Spleen (tissue), 13 donors: Measurements from ENCODE around the gene RNASE11. TPM values are rescaled to one million over a fixed set of nuclear protein-coding genes. Genes with fewer than 3 reads are reported as not detected.

Experiments used
- DNase-seq: peaks from one replicate; pipeline ENCODE4 v3.0.0-alpha.2; 2020
- H3K27ac ChIP-seq, 8 donors: fragments of 200-600 bp; sonication (generic) in 7 of 8; 1 replicate in 4 of 8; 2 replicates in 4 of 8; pipeline versions ENCODE4 v1.5.0 to v1.8.0; 2016 to 2021; ENCODE audit warnings: inconsistent platforms in 4 of 8, mild to moderate bottlenecking in 4 of 8, moderate library complexity in 1 of 8
- H3K27me3 ChIP-seq, 7 donors: fragments of 200-600 bp; sonication (generic) in 6 of 7; replicated peaks in 1 of 7; 1 replicate in 4 of 7; 2 replicates in 3 of 7; pipeline versions ENCODE4 v1.5.0 to v1.8.0; 2016 to 2021; ENCODE audit warnings: inconsistent platforms in 3 of 7, mild to moderate bottlenecking in 1 of 7
- H3K36me3 ChIP-seq, 6 donors: fragments of 200-600 bp; sonication (generic) in 5 of 6; 1 replicate in 4 of 6; 2 replicates in 2 of 6; pipeline versions ENCODE4 v1.5.0 to v1.8.0; 2016 to 2021; ENCODE audit warnings: inconsistent platforms in 2 of 6
- H3K4me1 ChIP-seq, 6 donors: fragments of 200-600 bp; sonication (generic) in 5 of 6; 1 replicate in 3 of 6; 2 replicates in 3 of 6; pipeline versions ENCODE4 v1.5.0 to v1.8.0; 2016 to 2021; ENCODE audit warnings: inconsistent platforms in 3 of 6
- H3K4me3 ChIP-seq, 8 donors: fragments of 200-600 bp; sonication (generic) in 7 of 8; 1 replicate in 4 of 8; 2 replicates in 4 of 8; pipeline versions ENCODE4 v1.5.0 to v1.8.0; 2016 to 2021; ENCODE audit warnings: inconsistent platforms in 4 of 8, mild to moderate bottlenecking in 4 of 8, moderate library complexity in 2 of 8
- H3K9me3 ChIP-seq, 8 donors: fragments of 200-600 bp; sonication (generic) in 7 of 8; 1 replicate in 4 of 8; 2 replicates in 4 of 8; pipeline versions ENCODE4 v1.5.0 to v1.8.0; 2016 to 2021; ENCODE audit warnings: inconsistent platforms in 4 of 8
- CTCF ChIP-seq, 11 experiments: fragments of 200-600 bp in 7 of 11; fragments of 450-650 bp in 4 of 11; sonication (generic) in 4 of 11; IDR thresholded peaks in 8 of 11; conservative IDR thresholded peaks in 3 of 11; 1 replicate in 7 of 11; 2 replicates in 4 of 11; pipeline versions ENCODE4 v1.4.0 to v1.8.0; 2016 to 2021; ENCODE audit warnings: antibody characterized with exemption in 11 of 11, inconsistent platforms in 4 of 11, mild to moderate bottlenecking in 1 of 11
- POLR2A ChIP-seq, 3 donors: fragments of 450-650 bp; IDR thresholded peaks; one replicate each; pipeline ENCODE4 v1.5.1; 2017; ENCODE audit warnings: antibody characterized with exemption in 3 of 3, mild to moderate bottlenecking in 1 of 3
- POLR2AphosphoS5 ChIP-seq, 3 donors: sonication (generic); formaldehyde crosslinking; IDR thresholded peaks; one replicate each; pipeline ENCODE4 v1.5.1; 2017; ENCODE audit warnings: antibody characterized with exemption in 3 of 3
- WGBS, 5 donors: extraction: QIAGEN DNeasy Blood & Tissue Kit in 3 of 5; methylation state at CpG; one replicate each; pipeline versions ENCODE4 v1.1.5 to v1.1.7; 2013 to 2018; 5-methylcytosine and 5-hydroxymethylcytosine counted together
- intact Hi-C: fragments of 100-400 bp; cut with DNase I; formaldehyde crosslinking; loops from one replicate; pipeline ENCODE4 v1.15.0; 2023; ENCODE audit warnings: low total_unique reads
- long read RNA-seq, 2 donors: transcript quantifications; one replicate each; lab custom pipeline, GENCODE V29; 2026
- polyA plus RNA-seq, 3 donors: library from polyadenylated mRNA; stranded (reverse); fragments of 200-250 nt; gene quantifications; one replicate each; pipeline ENCODE4 v1.2.1, GENCODE V29; 2013
- total RNA-seq, 7 donors: library from RNA; depleted of rRNA in 3 of 7; stranded (reverse); fragments of >200 nt in 3 of 7; fragmentation: NEBNext Ultra II Directional in 4 of 7; extraction: Animal tissue kit (Norgen Biotek cat#: 25700) in 4 of 7; gene quantifications; one replicate each; pipeline versions ENCODE4 v1.1.0 to v1.2.1, GENCODE V29; 2016 to 2021
- donor health status: healthy with polysubstance abuse.
- donor health status: DM: no; HTN: no; CAD: no; lungs with moderate emphysema.
- donor health status: DM: no; HTN: no; CAD: no.
- donor health status: Bipolar disorder and iron deficiency.
- donor health status: healthy.
- donor health status: DM: no; HTN: no; CAD: no.
- donor health status: DM: yes; HTN: yes; CAD: no.

The RNASE11 gene
- total RNA-seq (not detected), polyA plus RNA-seq (not detected)
- long read RNA-seq, donor 1: 0 reads
- long read RNA-seq, donor 2: 0 reads

- H3K27ac ChIP-seq: no peak within 1 kb of the TSS
- WGBS, 5 donors: 69 to 88% (median 81%) methylated on average over 6 of the region's 6 CpGs
- no peak within 1 kb of the TSS for H3K4me3 ChIP-seq
- H3K36me3 ChIP-seq: no peaks in the 10 kb centered on the region
- no peak for DNase-seq
- intact Hi-C loops: no loop called here
- peaks cover 0 to 5% (median 0%) of the 10 kb centered on the region in 7 donors for H3K27me3 ChIP-seq
- TF ChIP-seq POLR2A (IDR thresholded peaks at IDR 0.05): no peak
- TF ChIP-seq POLR2AphosphoS5 (IDR thresholded peaks at IDR 0.05): no peak
- no peak for TF ChIP-seq CTCF (IDR thresholded peaks at IDR 0.05 in 8 of 11, conservative IDR thresholded peaks at IDR 0.05 in 3 of 11)
- H3K4me1 ChIP-seq: no peaks in the 10 kb centered on the region
- peaks cover 0 to 4% (median 0%) of the 10 kb centered on the region in 8 donors for H3K9me3 ChIP-seq
These were observed at the start of gene RNASE11 for GRCh38 chr14:20587489-20588154. TSS of gene RNASE11 (minus strand) at chr14:20588001.

DNA sequence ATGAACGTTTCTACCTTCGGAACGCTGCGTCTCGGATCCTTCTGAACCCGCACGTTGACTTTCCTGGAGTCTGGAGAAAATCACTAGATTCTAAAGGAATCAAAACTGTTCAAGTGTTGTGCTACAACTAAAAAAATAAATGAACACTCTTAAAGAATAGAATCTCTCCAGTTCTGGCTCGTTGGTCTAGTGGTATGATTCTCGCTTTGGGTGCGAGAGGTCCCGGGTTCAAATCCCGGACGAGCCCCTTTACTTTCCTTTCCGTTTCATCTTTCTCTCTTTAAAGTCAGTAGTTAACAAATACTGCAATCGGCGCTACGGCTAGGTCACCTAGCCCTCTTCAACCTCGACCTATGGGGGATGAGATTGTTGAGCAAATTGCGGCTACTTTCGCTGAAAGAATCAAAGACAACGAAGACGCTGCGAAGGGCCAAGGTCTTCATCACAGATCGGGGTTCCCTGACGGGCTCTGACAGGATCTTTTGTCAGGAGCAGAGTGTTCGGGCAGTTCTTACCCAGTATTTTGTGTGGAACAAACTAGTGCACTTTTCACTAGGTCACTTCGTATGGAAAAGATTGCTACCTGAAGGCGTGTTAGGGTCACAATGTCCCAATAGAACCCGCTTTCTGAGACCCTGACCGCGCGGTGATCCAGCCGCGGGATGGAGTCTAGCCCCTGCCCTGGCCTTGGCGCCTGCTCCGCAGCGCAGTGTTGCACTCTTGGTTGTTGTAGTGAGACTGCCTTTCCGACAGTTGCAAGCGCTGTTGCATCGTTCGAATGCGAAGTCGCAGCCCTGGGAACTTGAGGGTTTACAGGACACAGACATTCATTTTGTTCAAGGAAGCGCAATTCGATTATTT, 45.3 kb upstream of the RNASE11 start:
- no peaks in the 10 kb centered on the region for H3K9me3 ChIP-seq
- peaks cover 0 to 79% (median 15%) of the 10 kb centered on the region in 7 donors for H3K27me3 ChIP-seq
- WGBS, 5 donors: 5 to 13% (median 9%) methylated on average over 42 to 45 of the region's 45 CpGs
- H3K4me1 ChIP-seq: peaks cover 11 to 53% (median 34%) of the 10 kb centered on the region in 6 donors
- peak overlapping the region; percentile 3 to 65 (median 28) for H3K4me3 ChIP-seq
- no peak for TF ChIP-seq CTCF (IDR thresholded peaks at IDR 0.05 in 8 of 11, conservative IDR thresholded peaks at IDR 0.05 in 3 of 11)
- no peak for TF ChIP-seq POLR2A (IDR thresholded peaks at IDR 0.05)
- no peak for TF ChIP-seq POLR2AphosphoS5 (IDR thresholded peaks at IDR 0.05)
- intact Hi-C loops: no loop called here
- DNase-seq: peak; percentile 67
- H3K27ac ChIP-seq: no peak overlapping the region
- no peaks in the 10 kb centered on the region for H3K36me3 ChIP-seq

DNA sequence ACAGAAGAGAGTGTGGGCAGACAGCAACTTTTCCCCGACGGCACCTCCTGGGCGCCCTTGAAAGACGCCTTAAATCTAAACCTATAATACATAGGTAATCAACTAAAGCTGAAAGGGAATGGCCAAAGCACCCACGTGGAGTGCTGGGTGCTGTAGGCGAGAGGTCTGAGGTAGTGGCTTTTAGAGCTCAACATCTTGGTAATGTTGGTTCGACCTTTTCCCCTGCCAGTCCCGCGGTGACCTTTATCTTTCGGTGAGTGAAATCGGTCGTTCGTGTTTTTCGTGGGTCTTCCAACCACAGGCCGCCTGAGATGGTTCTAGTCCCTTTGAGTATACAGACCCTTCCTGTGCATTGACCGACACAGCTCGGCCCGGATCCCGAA, 44.6 kb upstream of the RNASE11 start:
- TF ChIP-seq POLR2A (IDR thresholded peaks at IDR 0.05) (no peak), POLR2AphosphoS5 (IDR thresholded peaks at IDR 0.05) (no peak), CTCF (IDR thresholded peaks at IDR 0.05 in 8 of 11, conservative IDR thresholded peaks at IDR 0.05 in 3 of 11) (no peak)
- Histone ChIP-seq H3K9me3 (no peaks in the 10 kb centered on the region), H3K27ac (no peak overlapping the region), H3K27me3 (peaks cover 0 to 81% (median 15%) of the 10 kb centered on the region in 7 donors), H3K36me3 (no peaks in the 10 kb centered on the region), H3K4me1 (peaks cover 11 to 59% (median 34%) of the 10 kb centered on the region in 6 donors), H3K4me3 (peak overlapping the region; percentile 3 to 65 (median 28))
- DNase-seq: no peak
- intact Hi-C loops: no loop called here
- 1 to 3% (median 1%) methylated on average over 19 of the region's 19 CpGs for WGBS, 5 donors
